CD4-positive, alpha-beta T cell treated with Interleukin-15 for 4 hours (primary cell): Measurements from ENCODE around the gene ARHGEF2.
A peak's percentile ranks its signal among the peaks of the same experiment; 100 is the strongest.

ENCODE experiments used
- DNase-seq: peaks from one replicate; pipeline ENCODE4 v3.0.0-alpha.2; 2020; ENCODE audit warnings: low spot score

Gene ARHGEF2

GRCh38 chr1:155911156-155912055 lies 66.9 kb downstream of the ARHGEF2 start, which contains the start of gene RIT1:
TSS of gene RIT1 (minus strand) at chr1:155911349. CDS start at chr1:155910761, 588 bp downstream.
- DNase-seq, result peak; percentile 81

- no peak for DNase-seq
These were observed 67.7 kb downstream of the ARHGEF2 start for GRCh38 chr1:155910621-155911121.

GRCh38 chr1:155909894-155910293 lies 68.5 kb downstream of the ARHGEF2 start:
- peak; percentile 31 for DNase-seq

GRCh38 chr1:155904261-155904660 lies 74.1 kb downstream of the ARHGEF2 start:
- DNase-seq, result no peak

- DNase-seq, result no peak
These were observed 78.2 kb downstream of the ARHGEF2 start for GRCh38 chr1:155900161-155900560.

GRCh38 chr1:155899683-155900082 lies 78.7 kb downstream of the ARHGEF2 start:
- DNase-seq, result no peak

DNA sequence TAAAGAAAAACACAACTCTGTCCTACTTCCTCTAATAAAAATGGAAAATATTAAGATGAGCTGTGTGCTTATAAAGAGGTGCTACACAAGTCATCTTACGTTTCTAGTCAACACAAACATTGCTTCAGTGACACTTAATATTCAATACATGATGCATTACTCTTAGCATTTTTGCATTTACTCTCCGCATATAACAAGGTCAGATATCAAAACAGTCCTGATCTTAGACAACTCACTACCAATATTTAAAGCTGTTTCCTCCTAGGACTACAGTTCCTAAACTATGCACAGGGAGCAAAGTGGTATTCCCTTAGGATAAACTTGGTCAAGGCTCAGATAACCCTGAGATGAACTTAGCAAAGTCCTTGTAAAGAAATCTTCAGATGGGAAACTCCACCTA lies 79.5 kb downstream of the ARHGEF2 start:
- no peak for DNase-seq

DNA sequence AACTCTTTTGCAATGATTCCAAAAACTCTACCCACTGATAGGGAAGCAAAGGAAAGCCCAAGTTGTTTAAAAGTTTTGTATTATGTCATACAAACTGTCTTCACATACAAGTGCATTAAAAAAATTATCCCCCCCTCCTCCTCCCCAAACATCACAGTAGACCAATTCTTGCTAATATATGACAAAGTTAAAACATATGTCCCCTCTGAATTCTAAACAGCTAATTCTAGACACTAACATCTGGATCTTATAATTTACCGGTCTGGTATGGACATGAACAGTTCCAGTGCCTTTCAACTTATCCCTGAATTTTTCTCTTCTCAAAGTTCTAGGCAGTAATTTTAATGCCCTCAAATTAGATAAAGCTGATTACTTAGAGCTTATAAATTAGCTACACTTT lies 80.6 kb downstream of the ARHGEF2 start:
- DNase-seq, result no peak
